HG03060 (cell line): ENCODE results near the gene RGS14.
"Not testable (repeated sequence)": the region's sequence is repeated elsewhere in the genome, so short reads cannot be mapped to it uniquely, and the experiment has no call there.

Source experiments
- ATAC-seq: cut with Tn5 transposase; IDR thresholded peaks from one replicate; pipeline ENCODE4 v1.9.1; 2021; ENCODE audit warnings: low read depth, moderate number of reproducible peaks; ENCODE audit not compliant: unreplicated experiment

RGS14 gene

DNA sequence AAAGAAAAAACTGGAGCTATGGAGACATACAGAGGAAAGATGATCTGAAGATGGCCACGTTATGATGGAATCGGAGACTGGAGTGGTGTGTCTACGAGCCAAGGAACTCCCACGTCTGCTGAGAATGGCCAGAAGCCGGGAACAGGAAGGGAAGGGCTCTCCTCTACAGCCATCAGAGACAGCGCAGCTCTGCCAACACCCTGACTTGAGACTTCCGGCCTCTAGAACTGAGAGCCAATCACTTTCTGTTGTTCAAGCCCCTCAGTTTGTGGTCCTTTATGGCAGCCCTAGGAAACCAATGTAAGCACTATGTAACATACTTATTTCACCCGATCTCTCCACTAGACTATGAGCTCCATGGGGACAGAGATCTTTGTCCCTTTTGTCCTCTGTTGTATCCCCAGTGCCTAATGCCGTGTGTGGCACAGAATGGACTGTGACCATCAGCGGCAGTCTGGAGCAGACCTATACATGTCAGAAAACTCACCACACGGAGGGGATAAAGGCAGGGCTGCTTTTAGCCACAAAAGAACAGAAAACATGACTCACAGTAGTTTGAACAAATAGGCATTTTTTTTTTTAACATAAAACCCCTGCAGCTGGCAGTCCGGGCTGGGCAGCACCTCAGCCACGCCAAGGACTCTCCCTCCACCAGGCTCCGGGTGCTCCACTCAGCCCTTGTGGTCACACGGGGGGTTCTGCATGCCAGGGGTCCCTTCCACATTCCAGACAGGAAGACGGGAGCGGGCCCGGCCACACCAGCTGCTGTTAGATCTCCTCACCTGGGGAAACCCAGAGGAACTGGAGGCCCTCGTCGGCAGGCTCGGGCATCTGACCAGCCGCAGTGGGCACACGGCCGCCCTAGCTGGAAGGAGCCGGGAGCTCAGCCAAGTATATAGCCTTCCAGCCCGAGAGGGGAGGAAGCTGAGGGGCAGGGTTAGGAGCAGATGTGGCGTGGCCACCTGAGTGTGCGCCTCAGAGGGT lies 29.9 kb upstream of the RGS14 start:
- no peak for ATAC-seq

DNA sequence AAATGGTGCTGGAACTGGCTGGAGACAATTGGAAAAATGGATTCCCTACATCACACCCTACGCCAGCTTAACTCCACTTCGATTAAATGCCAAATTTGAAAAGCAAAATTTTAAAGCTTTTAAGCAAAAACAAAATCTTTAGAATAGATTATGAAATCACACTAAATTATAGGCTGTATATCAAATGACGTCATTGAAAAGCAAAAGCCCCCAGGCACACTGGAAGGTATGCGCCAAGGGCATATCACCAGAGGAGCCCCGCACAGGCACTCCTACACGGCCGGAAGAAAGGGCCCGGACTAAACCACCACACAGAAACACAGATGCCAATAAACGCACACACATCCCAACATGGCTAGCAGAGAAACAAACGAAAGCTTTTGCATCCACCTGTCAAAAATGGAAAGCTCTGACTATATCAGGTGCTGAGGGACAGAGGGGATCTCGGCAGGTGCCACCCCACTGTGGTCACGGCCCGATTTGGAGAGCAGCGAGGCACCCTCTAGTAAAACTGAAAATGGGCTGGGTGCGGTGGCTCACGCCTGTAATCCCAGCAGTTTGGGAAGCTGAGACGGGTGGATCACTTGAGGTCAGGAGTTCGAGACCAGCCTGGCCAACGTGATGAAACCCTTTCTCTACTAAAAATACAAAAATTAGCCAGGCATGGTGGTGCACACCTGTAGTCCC lies 29.0 kb upstream of the RGS14 start:
- no peak for ATAC-seq

DNA sequence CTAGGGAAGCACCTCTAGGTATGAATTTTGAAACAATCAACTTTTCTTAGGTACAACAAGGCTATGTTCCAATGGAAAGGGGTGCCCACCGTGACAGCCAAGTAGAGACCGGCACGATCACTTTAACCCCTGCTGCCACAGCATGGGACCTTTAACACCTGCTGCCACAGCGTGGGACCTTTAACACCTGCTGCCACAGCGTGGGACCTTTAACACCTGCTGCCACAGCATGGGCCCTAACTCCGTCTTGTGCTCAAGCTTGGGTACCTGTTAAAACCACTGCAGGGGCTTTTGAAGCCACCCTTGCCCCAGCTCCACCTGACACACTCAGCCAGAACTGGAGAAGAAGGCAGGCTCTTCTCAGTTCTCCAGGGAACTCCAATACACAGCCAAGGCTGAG lies 27.8 kb upstream of the RGS14 start:
- no peak for ATAC-seq

DNA sequence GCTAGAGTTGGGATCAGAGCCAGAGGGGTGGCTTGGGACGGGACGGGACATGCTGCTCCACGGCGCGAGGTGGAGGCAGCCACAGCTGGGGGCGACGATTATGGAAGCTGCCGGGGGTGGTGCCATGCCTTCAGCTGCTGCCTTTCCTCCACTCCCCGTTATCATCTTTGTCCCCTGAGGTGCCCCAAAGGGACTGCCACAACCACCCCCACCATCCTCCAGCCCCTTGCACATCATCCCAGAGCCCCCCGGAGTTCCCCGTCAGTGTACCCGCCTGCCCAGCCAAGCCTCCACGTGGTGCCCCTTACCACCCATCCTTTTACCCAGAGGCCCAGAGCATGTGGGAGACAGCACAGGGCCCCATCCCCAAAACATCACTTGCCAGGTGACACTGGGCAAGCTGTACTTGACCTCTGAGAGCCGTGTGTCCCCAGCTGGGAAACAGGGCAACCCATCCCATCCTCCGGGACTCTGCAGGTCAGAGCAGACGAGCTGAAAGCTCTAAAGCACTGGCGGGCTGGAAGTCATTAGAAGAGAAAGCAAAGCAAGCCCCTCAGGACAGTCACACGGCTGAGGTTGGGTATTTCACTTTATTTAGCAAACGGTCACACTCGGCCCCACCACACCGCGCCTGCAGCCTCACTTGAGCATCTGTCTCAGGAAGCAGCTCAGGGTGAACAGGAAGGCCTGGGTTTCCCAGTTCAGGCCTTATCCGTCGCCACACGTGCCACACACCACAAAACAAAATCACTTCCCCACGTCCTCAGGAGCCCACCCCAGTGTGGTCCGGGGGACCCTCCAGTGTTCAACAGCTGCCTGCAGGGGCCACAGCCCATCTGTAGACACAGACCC lies 26.5 kb upstream of the RGS14 start:
- no peak for ATAC-seq

DNA sequence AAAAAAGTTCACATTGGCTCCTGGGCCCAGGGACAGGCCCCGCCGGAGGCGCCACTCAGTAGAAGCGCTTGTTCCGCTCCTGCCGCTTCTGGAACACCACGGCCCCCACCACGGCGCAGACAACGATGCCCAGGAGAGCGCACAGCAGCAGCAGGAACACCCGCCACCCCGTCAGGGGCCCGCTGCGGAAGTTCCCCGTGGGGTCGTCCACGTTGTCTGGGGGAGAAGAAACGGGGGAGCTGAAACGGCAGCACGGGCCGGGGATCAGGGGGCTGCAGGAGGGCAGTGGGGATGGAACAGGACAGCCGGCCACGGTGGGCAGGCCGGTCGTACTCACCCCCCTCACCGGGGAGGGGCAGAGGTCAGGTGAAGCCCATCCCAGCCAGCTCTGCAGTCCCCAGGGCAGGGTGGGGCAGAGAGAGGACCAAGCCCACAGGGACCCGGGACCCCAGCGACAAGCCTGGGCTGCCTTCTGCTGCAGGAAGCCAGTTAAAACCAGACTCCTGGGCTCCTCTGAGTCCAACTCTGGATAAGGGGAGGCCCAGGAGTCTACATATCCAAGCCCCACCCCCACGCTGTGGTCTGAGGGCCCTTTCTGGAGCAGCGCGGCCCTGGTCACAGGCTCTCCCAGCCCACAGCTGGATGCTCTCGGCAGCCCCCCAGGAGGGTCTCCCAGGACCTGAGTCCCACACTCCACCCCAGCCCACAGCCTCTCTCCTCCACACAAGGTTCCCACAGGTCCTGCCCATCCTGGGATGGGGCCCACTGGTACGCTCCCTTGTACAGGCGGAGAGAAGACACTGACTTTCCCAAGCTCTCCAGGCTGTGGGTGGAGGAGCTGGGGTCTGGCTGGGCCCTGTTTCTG lies 25.5 kb upstream of the RGS14 start:
- no peak for ATAC-seq

DNA sequence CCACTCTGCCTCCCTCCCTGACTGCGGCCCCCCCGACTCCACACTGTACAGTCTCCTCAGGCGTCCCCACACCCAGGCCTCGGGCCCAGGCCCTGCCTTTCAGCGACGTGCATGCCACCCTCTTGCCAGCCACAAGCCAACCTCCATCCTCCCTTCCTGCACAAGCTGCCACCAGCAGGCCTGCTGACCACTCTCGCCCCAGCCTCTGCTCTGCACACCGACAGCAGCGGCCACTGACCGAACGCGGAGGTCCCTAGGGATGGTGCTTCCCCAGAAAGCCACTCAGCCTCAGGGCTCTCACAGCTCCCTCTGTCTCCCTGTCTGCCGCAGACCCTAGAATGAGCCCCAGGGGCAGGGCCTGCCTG lies 24.8 kb upstream of the RGS14 start:
- ATAC-seq = no peak

DNA sequence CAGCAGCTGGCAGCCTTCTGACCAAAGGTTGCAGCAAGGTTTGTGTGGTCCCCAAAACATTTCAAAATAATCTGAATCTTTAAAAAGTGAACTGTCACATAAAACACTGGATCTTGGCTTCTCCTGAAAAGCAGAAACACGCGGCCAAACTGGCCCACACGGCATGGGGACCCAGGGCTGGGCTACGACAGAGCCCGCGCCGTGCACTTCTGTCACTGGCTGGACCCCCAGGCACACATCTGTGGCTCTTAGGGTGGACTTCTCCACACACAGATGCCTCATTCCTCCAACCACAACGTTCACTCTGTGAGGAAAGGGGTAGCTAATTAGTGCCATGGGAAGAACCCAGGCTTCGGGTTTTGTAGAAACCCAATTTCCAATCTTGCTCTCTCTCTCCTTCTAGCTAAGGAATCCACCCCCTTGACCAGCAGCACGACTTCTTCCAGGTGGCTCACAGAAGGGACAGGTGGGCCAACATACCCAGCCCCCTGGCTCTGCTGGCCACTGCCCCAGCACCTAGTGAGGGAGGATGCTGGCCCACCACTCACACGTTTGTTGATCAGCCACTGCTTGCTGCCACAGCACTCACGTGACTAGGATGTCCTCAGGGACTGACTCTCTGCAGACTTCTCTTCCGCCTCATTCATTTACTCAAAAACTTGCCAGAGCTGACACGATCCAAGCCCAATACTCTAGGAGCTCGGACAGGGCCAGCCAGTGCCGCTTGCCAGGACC lies 24.1 kb upstream of the RGS14 start:
- ATAC-seq = no peak

DNA sequence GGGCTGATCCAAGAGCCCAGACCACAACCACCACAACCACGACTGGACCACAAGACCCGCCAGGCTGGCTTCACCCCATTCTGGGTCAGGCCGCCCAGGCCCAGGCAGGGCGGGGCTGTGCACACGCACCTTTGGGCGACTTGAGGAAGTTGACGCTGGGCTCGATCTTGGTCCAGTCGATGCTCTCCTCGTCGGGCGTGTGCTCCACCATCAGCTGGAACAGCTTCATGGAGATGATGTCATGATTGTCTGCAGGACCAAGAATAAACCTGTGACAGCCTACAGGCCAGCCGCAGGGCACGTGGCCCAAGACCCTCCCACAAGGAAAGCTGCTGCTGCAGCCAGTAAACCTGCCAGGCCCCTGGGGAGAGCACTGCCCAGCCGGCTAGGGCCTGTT lies 23.6 kb upstream of the RGS14 start:
- ATAC-seq = no peak

DNA sequence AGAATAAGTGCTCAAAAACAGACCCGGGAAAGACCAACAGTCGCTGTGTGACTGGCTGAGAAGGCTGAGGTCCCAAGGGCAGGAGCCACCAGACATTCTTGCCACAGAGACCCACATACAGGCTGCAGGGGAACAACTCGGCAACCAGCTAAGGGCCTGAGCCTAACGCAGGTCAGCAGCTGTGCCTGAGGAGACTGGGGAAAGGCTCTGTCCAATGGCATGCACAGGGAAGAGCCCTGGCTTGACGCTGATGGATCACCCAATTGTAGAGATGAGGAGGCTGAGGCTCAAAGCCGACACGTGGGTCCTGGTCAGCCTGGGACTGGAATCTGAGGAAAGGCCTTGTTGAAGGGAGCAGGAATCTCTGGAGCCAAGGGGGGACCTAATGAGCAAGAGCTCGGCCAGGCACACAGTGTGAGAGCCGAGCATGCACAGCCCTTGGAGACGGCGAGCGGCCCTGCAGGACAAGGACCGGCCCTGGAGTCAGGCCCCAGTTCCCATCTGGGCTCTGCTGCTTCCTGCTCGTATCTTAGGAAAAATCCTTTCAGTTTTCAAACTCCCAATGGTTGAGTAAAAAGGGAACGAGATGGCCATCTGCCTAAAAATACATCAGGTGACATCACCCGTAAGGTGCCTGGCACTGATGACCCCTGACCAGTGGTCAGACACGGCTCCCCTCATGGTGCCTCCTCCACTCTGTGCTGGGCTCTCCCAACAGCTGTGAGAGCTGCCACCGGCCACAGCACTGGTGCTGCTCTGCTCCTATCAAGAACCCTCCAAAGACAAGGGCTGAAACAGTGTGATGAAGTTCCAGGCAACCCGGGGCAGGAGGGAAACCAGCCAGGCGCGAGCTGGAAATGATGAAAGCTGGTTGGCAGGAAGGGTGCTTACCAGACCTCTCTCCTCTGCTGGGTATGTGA lies 22.7 kb upstream of the RGS14 start:
- no peak for ATAC-seq

DNA sequence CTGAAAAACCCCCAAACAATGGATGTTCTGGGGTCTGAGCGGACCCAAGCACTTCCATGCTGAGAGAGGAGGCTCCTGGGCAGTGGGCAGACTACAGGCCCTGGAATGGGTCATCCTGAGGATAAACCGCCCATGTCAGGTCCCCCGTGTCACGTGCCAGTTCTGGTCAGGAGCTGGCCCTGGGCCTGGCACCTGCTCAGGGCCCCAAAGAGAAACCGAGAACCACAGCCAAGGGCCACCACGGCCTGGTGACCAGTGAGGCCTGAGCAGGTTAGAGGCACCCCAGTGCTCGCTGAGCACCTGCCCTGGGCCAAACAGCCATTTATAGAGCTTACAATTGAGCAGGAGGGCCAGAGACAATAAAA lies 22.0 kb upstream of the RGS14 start:
- ATAC-seq = no peak

DNA sequence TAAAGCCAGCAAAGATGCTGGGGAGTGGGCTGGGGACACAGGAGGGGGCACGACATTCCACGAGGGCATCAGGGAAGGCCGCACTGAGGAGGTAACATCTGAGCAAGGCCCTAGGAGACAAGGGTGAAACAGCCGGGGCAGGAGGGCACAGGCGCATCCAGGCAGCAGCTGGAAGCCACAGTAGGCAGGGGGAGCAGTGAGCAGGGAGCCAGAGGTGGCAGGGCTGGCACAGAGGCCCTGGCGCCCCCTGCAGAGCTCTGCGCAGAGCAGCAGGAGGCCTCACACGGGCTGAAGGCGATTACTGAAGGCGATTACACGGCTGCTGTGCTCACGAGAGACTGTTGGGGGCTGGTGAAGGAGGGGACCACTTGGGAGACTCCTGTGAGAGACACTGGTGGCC lies 21.6 kb upstream of the RGS14 start:
- no peak for ATAC-seq

DNA sequence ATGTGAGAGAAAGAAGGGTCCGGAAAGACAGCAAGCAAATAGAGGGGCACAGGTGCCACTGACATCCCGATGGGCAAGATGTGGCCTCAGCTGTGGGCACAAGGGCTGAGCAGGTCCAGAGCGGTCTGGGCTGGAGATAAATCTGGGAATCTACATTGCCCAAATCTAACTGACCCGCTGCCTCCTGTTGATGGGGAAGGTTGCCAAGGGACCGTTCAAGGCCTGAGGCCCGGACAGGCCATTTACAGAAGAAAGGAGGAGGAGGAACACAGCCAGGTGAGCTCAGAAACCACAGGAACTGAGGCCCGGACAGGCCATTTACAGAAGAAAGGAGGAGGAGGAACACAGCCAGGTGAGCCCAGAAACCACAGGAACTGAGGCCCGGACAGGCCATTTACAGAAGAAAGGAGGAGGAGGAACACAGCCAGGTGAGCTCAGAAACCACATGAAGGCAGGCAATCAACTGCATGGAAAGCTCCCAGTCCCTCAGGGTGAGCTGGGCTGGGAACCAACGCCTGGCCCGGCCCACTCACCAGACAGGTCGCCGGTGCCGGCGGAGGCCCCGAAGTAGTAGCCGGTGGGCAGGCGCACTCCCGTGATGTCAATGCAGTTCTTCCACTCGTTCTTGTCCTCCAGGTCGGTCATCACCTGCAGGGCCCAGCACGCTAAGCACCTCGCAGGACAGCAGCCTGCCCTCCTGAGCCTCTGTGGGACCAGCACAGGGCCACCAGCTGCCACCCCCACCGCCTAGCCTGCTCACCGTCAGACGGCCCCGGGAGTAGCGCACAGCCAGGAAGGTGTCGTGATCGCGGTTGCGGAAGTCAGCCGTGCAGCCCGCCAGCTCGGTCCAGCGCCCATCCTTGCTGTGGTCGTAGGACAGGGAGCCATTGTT lies 20.9 kb upstream of the RGS14 start:
- ATAC-seq = no peak

DNA sequence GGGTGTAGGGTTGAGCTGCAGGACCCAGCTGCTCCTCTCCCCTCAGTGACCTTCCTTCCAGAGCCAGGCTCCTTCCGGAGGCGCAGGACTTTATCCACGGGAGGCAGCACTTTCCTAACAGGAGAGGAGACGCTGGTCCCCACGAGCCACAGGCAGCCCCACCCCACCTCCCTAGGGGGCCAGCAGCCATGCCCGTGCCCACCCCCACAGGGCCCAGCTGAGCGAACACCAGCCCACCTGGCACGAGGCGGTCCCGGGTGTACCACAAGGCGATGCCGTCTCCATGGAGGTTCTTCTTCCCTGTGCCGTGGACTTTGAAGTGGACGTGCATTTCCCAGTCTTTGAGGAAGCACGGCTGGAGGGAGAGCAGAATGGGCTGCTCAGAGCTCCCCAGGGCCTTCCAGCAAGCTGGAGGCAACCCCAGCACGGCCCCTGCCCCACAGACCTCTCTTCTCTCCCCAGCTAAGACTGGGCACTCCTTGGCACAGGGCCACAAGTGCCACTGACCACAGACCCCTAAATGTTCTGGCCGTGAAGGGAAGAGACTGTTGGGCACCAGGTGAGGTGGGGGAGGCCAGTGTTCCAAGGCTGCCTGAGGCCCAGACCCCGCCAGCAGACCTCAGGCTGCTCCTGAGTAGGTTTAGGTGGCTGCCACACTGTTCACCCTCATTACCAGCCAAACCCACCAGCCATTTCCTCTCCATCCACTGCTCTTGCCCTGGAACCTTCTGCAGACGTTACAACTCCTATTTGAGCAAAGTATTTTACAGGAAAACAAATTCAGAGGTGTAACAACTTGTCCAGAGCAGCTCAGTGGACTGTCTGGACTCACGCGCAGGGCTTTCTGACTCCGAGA lies 19.2 kb upstream of the RGS14 start:
- ATAC-seq = no peak

DNA sequence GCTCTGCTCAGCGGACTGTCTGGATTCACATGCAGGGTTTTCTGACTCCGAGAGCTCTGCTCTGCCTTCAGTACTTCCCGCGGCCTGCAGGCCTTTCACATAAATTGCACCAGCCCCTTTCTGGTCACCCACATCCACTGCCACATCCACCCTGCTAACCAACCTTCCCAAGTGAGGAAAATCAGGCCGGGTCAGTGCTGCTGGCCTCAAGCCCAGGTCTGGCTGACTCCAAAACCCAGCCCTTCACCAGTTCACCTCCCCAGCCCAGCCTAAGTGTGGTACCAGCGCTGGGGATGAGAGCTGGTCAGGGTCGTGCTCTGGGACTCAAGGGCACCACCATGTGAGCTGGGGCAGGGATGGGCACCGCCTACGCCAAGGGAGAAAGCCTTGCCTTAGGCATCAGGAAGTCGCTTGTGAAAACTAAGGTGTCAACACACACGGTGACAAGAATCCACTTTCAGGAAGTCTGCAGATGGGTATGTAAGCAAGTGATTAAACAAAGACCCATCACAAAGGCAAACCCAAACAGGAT lies 18.6 kb upstream of the RGS14 start:
- no peak for ATAC-seq

DNA sequence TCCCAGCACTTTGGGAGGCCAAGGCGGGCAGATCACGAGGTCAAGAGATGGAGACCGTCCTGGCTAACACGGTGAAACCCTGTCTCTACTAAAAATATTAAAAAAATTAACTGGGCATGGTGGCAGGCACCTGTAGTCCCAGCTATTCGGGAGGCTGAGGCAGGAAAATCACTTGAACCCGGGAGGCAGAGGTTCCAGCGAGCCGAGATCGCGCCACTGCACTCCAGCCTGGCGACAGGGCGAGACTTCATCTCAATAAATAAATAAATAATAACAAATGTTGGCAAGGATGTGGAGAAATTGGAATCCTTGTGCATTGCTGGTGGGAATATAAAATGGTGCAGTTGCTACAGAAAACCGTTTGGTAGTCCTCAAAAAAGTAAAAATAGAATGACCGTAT lies 14.7 kb upstream of the RGS14 start:
- ATAC-seq = not testable (repeated sequence)

DNA sequence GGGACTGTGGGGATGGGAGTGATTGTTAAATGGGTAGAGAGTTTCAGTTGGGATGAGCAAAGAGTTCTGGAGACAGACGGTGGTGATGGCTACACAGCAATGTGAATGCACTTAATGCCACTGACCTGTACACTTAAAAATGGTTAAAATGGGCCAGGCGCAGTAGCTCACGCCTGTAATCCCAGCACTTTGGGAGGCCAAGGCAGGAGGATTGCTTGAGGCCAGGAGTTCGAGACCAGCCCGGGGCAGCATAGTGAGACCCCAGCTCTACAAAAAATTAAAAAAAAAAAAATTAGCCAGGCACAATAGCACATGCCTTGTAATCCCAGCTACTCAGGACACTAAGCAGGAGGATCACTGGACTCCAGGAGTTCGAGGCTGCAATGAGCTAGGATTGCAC lies 13.9 kb upstream of the RGS14 start:
- no peak for ATAC-seq
